HepG2 (cell line): Measurements from ENCODE around the gene SLAMF8. TPM values are rescaled to one million over a fixed set of nuclear protein-coding genes. Genes with fewer than 3 reads are reported as not detected.

Experiments used
- ATAC-seq: fragments of 200-7000 bp; cut with Tn5 transposase; 3 replicates; pipeline ENCODE4 v1.9.1; 2020; ENCODE audit warnings: mild to moderate bottlenecking, moderate library complexity
- BruUV-seq: library from RNA; stranded (reverse); fragments of 400-500 nt; replicated peaks from 2 replicates; lab custom pipeline; 2021; lab: Mats Ljungman, UMichigan
- CTCF ChIA-PET: fragments of 300-600 bp; formaldehyde crosslinking; extraction: SDS; loops from one replicate; lab custom pipeline; 2021; ENCODE audit warnings: low total read pairs, inconsistent platforms, low intra/inter-chr PET ratio; lab: Yijun Ruan, JAX
- POLR2A ChIA-PET: fragments of 350-600 bp; sonication (Branson Sonifier 250); formaldehyde crosslinking; loops from one replicate; lab custom pipeline; 2020; ENCODE audit warnings: antibody characterized with exemption, inconsistent platforms; lab: Yijun Ruan, JAX
- DNase-seq: peaks from one replicate; pipeline ENCODE4 v3.0.0-alpha.2; 2015; ENCODE audit warnings: low spot score
- FAIRE-seq: peaks from 3 replicates; lab custom pipeline; 2011; peaks lifted over from hg19 to GRCh38; lab: Jason Lieb, UNC
- H2AFZ ChIP-seq: one replicate; pipeline ENCODE4 v1.6.1; 2011; ENCODE audit warnings: low read length, inconsistent platforms
- H3K27ac ChIP-seq: fragments of 300-600 bp; 3 replicates; pipeline ENCODE4 v1.8.0; 2011; ENCODE audit warnings: mixed run types, mild to moderate bottlenecking, mixed read lengths, low read length, inconsistent platforms; ENCODE audit not compliant: insufficient read depth; ENCODE audit errors: extremely low read length
- H3K27me3 ChIP-seq, 2 experiments: fragments of 200-600 bp in 1 of 2; 2 replicates in 1 of 2; 3 replicates in 1 of 2; pipeline versions ENCODE4 v1.6.0 to v1.8.0; 2011; ENCODE audit warnings: low read length in 2 of 2, mild to moderate bottlenecking in 2 of 2, moderate library complexity in 2 of 2, inconsistent platforms in 1 of 2; ENCODE audit not compliant: insufficient read depth in 2 of 2, control insufficient read depth in 1 of 2
- H3K36me3 ChIP-seq, 2 experiments: fragments of 200-600 bp in 1 of 2; replicated peaks in 1 of 2; 2 replicates in 1 of 2; 3 replicates in 1 of 2; pipeline versions ENCODE4 v1.5.1 to v1.8.0; 2011; ENCODE audit warnings: low read length in 2 of 2, inconsistent platforms in 1 of 2; ENCODE audit not compliant: insufficient read depth in 2 of 2, control insufficient read depth in 1 of 2
- H3K4me1 ChIP-seq: 2 replicates; pipeline ENCODE4 v1.5.1; 2012; ENCODE audit warnings: low read length, inconsistent platforms; ENCODE audit not compliant: insufficient read depth
- H3K4me2 ChIP-seq: 2 replicates; pipeline ENCODE4 v1.6.0; 2011; ENCODE audit warnings: low read depth, low read length, inconsistent platforms
- H3K4me3 ChIP-seq, 3 experiments: fragments of 200-600 bp in 1 of 3; sonication (generic), shearing (Covaris generic) in 1 of 3; replicated peaks in 1 of 3; 2 replicates each; pipeline ENCODE4 v1.5.1; 2011 to 2016; ENCODE audit warnings: low read length in 3 of 3, inconsistent platforms in 2 of 3, low read depth in 2 of 3, mild to moderate bottlenecking in 2 of 3, control low read depth in 1 of 3, mixed read lengths in 1 of 3; ENCODE audit not compliant: insufficient read depth in 1 of 3
- H3K79me2 ChIP-seq: one replicate; pipeline ENCODE4 v1.6.1; 2011; ENCODE audit warnings: low read length, inconsistent platforms; ENCODE audit not compliant: insufficient read depth
- H3K9ac ChIP-seq: 2 replicates; pipeline ENCODE4 v1.6.0; 2011; ENCODE audit warnings: mild to moderate bottlenecking, low read depth, low read length, inconsistent platforms; ENCODE audit not compliant: insufficient read depth
- H3K9me3 ChIP-seq: 2 replicates; pipeline ENCODE4 v1.5.1; 2012; ENCODE audit warnings: mild to moderate bottlenecking, low read length
- H4K20me1 ChIP-seq: 2 replicates; pipeline ENCODE4 v1.6.0; 2011; ENCODE audit warnings: inconsistent platforms, mild to moderate bottlenecking, low read length, moderate library complexity; ENCODE audit not compliant: insufficient read depth
- EED ChIP-seq: sonication (generic); formaldehyde crosslinking; IDR thresholded peaks from 2 replicates; pipeline ENCODE4 v1.5.0; 2020; ENCODE audit warnings: mild to moderate bottlenecking, missing genetic modification reagents
- IKZF4 ChIP-seq: sonication (generic); formaldehyde crosslinking; IDR thresholded peaks from 2 replicates; pipeline ENCODE4 v1.5.1; 2020; ENCODE audit warnings: borderline replicate concordance, mild to moderate bottlenecking, low read depth, missing genetic modification reagents; ENCODE audit errors: not compliant biosample characterization
- PCBP1 ChIP-seq: fragments of 200-400 bp; formaldehyde crosslinking; IDR thresholded peaks from 2 replicates; pipeline ENCODE4 v1.6.1; 2017; ENCODE audit warnings: mild to moderate bottlenecking, low read depth, low read length, borderline replicate concordance
- PHF8 ChIP-seq: sonication (generic); formaldehyde crosslinking; IDR thresholded peaks from 2 replicates; pipeline ENCODE4 v1.5.0; 2020; ENCODE audit warnings: missing genetic modification reagents
- RARG ChIP-seq: sonication (generic); formaldehyde crosslinking; IDR thresholded peaks from 2 replicates; pipeline ENCODE4 v1.4.0; 2020; ENCODE audit warnings: low read depth, mild to moderate bottlenecking, missing genetic modification reagents
- RFXAP ChIP-seq: sonication (generic); formaldehyde crosslinking; IDR thresholded peaks from 2 replicates; pipeline ENCODE4 v1.4.0; 2020; ENCODE audit warnings: missing genetic modification reagents, borderline replicate concordance
- TCF12 ChIP-seq, 2 experiments: fragments of 450-650 bp in 1 of 2; sonication (generic) in 1 of 2; formaldehyde crosslinking in 1 of 2; IDR thresholded peaks; 2 replicates each; pipeline versions ENCODE4 v1.6.1 to v1.8.0; 2017 to 2022; ENCODE audit warnings: antibody characterized with exemption in 1 of 2, mild to moderate bottlenecking in 1 of 2, missing genetic modification reagents in 1 of 2, moderate library complexity in 1 of 2
- ZNF251 ChIP-seq: sonication (generic); formaldehyde crosslinking; IDR thresholded peaks from 2 replicates; pipeline ENCODE4 v1.9.0; 2021; ENCODE audit warnings: mild to moderate bottlenecking, missing genetic modification reagents
- ZNF282 ChIP-seq: fragments of 450-650 bp; IDR thresholded peaks from 2 replicates; pipeline ENCODE4 v1.6.1; 2018; ENCODE audit not compliant: partially characterized antibody
- ZNF296 ChIP-seq: sonication (generic); formaldehyde crosslinking; conservative IDR thresholded peaks from 2 replicates; pipeline ENCODE4 v1.5.0; 2020; ENCODE audit warnings: mild to moderate bottlenecking, missing genetic modification reagents
- ZNF317 ChIP-seq: sonication (generic); formaldehyde crosslinking; IDR thresholded peaks from 2 replicates; pipeline ENCODE4 v1.5.0; 2020; ENCODE audit warnings: mild to moderate bottlenecking, missing genetic modification reagents
- ZNF350 ChIP-seq: sonication (generic); formaldehyde crosslinking; IDR thresholded peaks from 2 replicates; pipeline ENCODE4 v1.4.0; 2020; ENCODE audit warnings: mild to moderate bottlenecking, low read depth, missing genetic modification reagents, borderline replicate concordance
- ZNF547 ChIP-seq: sonication (generic); formaldehyde crosslinking; IDR thresholded peaks from 2 replicates; pipeline ENCODE4 v1.5.1; 2020; ENCODE audit warnings: mild to moderate bottlenecking, missing genetic modification reagents
- ZNF589 ChIP-seq: sonication (generic); formaldehyde crosslinking; conservative IDR thresholded peaks from 2 replicates; pipeline ENCODE4 v1.8.0; 2022; ENCODE audit warnings: mild to moderate bottlenecking, moderate library complexity, missing genetic modification reagents
- ZNF790 ChIP-seq: sonication (generic); formaldehyde crosslinking; IDR thresholded peaks from 2 replicates; pipeline ENCODE4 v1.8.0; 2022; ENCODE audit warnings: missing genetic modification reagents, mild to moderate bottlenecking, borderline replicate concordance
- WGBS: methylation state at CpG from one replicate; pipeline ENCODE4 v1.1.6; 2017; ENCODE audit warnings: low lambda C conversion rate; 5-methylcytosine and 5-hydroxymethylcytosine counted together
- in situ Hi-C: cut with HindIII; loops from 2 replicates; pipeline ENCODE4 v1.10.0; 2017; ENCODE audit warnings: low pct_unique_long_range_greater_than_20kb; ENCODE audit not compliant: extremely low pct_ligation_motif_present
- intact Hi-C: fragments of 100-400 bp; cut with micrococcal nuclease; formaldehyde crosslinking; loops from one replicate; pipeline ENCODE4 v1.10.0; 2022; ENCODE audit not compliant: unreplicated experiment
- polyA plus RNA-seq, 8 experiments: library from polyadenylated mRNA; depleted of rRNA in 3 of 8; stranded (reverse) in 7 of 8; unstranded in 1 of 8; fragments of >200 nt; fragmentation: Illumina TruSeq in 4 of 8; extraction: Trizol in 4 of 8; gene quantifications; 2 replicates each; pipeline versions ENCODE4 v1.2.1 to v1.2.3, GENCODE V29; 2011 to 2016; ENCODE audit warnings: low read depth in 4 of 8, missing spikeins in 1 of 8, mixed read lengths in 1 of 8; ENCODE audit not compliant: insufficient read depth in 1 of 8
- total RNA-seq, 5 experiments: library from RNA; depleted of rRNA; stranded (reverse); fragments of >200 nt; fragmentation: Illumina TruSeq; extraction: Trizol; gene quantifications; 2 replicates each; pipeline ENCODE4 v1.2.3, GENCODE V29; 2016; ENCODE audit warnings: low read depth in 1 of 5
- TF ChIP-seq, protein P1 (sequence below): sonication (generic); formaldehyde crosslinking; IDR thresholded peaks from 2 replicates; pipeline ENCODE4 v1.4.0; 2020; ENCODE audit warnings: missing genetic modification reagents, borderline replicate concordance
- TF ChIP-seq, protein P2 (sequence below): sonication (generic); formaldehyde crosslinking; IDR thresholded peaks from 2 replicates; pipeline ENCODE4 v1.8.0; 2022; ENCODE audit warnings: mild to moderate bottlenecking, missing genetic modification reagents; ENCODE audit not compliant: insufficient replicate concordance

SLAMF8 gene
- total and polyA plus RNA-seq, 2 of the 13 experiments (the other 11 are each of a cell fraction or from before 2014, with no cell fraction given): not detected

DNA sequence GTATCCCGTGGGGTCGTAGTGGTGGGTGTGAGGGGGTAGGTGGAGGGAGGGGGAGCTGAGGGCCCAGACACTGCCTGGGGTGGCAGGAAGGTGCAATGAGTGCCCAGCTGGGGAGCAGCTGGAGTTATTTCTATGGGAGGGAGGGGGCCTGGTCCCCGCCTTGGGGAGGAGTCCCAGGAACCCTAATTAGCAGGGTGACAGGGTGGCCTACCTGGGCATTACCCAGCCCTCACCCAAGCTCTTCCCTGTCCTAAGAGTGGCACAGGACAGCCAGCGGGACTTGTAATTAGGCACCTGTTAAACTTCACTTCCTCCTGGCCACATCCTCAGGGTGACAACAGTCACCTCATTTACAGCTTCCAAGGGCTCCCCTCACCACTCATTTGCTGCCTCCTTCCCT lies 35.9 kb downstream of the SLAMF8 start, which contains the start of gene VSIG8:
VSIG8 (minus strand) TSS at position 101 of the 400 bp plus-strand sequence. CDS start 136 bp downstream, outside the sequence.
- DNase-seq (no peak), FAIRE-seq (no peak), ATAC-seq (no peak)
- intact Hi-C loops (no loop called here), in situ Hi-C loops (no loop called here)
- Histone ChIP-seq H4K20me1 (no peaks in the 10 kb centered on the region), H3K4me1 (no peaks in the 10 kb centered on the region), H3K4me2 (no peak within 1 kb of the TSS), H3K79me2 (no peaks in the 10 kb centered on the region), H2AFZ (no peak within 1 kb of the TSS), H3K27ac (no peak within 1 kb of the TSS), H3K9me3 (no peaks in the 10 kb centered on the region), H3K4me3 (no peak within 1 kb of the TSS), H3K36me3 (no peaks in the 10 kb centered on the region), H3K9ac (no peak within 1 kb of the TSS), H3K27me3 (peaks cover 6 to 28% of the 10 kb centered on the region in 2 experiments; a peak in 3 of 5 replicates)
- CTCF ChIA-PET: no interaction called here
- WGBS: 5% methylated on average over 4 of the region's 4 CpGs
- BruUV-seq: no TSS peak
- POLR2A ChIA-PET: no interaction called here
- no peak for TF ChIP-seq RFXAP
- TF ChIP-seq ZNF547 (CRISPR knock-in tag): no peak
- no peak for TF ChIP-seq ZNF282
- no peak for TF ChIP-seq EED (CRISPR knock-in tag)
- no peak for TF ChIP-seq ZNF251
- TF ChIP-seq, protein P1, sequence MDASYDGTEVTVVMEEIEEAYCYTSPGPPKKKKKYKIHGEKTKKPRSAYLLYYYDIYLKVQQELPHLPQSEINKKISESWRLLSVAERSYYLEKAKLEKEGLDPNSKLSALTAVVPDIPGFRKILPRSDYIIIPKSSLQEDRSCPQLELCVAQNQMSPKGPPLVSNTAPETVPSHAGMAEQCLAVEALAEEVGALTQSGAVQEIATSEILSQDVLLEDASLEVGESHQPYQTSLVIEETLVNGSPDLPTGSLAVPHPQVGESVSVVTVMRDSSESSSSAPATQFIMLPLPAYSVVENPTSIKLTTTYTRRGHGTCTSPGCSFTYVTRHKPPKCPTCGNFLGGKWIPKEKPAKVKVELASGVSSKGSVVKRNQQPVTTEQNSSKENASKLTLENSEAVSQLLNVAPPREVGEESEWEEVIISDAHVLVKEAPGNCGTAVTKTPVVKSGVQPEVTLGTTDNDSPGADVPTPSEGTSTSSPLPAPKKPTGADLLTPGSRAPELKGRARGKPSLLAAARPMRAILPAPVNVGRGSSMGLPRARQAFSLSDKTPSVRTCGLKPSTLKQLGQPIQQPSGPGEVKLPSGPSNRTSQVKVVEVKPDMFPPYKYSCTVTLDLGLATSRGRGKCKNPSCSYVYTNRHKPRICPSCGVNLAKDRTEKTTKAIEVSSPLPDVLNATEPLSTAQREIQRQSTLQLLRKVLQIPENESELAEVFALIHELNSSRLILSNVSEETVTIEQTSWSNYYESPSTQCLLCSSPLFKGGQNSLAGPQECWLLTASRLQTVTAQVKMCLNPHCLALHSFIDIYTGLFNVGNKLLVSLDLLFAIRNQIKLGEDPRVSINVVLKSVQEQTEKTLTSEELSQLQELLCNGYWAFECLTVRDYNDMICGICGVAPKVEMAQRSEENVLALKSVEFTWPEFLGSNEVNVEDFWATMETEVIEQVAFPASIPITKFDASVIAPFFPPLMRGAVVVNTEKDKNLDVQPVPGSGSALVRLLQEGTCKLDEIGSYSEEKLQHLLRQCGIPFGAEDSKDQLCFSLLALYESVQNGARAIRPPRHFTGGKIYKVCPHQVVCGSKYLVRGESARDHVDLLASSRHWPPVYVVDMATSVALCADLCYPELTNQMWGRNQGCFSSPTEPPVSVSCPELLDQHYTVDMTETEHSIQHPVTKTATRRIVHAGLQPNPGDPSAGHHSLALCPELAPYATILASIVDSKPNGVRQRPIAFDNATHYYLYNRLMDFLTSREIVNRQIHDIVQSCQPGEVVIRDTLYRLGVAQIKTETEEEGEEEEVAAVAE (CRISPR knock-in tag): no peak
- TF ChIP-seq, protein P2, sequence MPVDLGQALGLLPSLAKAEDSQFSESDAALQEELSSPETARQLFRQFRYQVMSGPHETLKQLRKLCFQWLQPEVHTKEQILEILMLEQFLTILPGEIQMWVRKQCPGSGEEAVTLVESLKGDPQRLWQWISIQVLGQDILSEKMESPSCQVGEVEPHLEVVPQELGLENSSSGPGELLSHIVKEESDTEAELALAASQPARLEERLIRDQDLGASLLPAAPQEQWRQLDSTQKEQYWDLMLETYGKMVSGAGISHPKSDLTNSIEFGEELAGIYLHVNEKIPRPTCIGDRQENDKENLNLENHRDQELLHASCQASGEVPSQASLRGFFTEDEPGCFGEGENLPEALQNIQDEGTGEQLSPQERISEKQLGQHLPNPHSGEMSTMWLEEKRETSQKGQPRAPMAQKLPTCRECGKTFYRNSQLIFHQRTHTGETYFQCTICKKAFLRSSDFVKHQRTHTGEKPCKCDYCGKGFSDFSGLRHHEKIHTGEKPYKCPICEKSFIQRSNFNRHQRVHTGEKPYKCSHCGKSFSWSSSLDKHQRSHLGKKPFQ: no peak
- TF ChIP-seq ZNF589: no peak
- TF ChIP-seq TCF12 (IDR thresholded peaks at IDR 0.05): no peak
- no peak for TF ChIP-seq TCF12 (CRISPR knock-in tag; IDR thresholded peaks at IDR 0.05)
- no peak for TF ChIP-seq ZNF296 (CRISPR knock-in tag)
- no peak for TF ChIP-seq RARG (CRISPR knock-in tag)
- TF ChIP-seq PHF8 (CRISPR knock-in tag): no peak
- no peak for TF ChIP-seq IKZF4
- no peak for TF ChIP-seq ZNF317 (CRISPR knock-in tag)
- no peak for TF ChIP-seq ZNF350
- no peak for TF ChIP-seq ZNF790 (CRISPR knock-in tag)
- TF ChIP-seq PCBP1: no peak
